ENCODE results near the gene PTCD2.

DNA sequence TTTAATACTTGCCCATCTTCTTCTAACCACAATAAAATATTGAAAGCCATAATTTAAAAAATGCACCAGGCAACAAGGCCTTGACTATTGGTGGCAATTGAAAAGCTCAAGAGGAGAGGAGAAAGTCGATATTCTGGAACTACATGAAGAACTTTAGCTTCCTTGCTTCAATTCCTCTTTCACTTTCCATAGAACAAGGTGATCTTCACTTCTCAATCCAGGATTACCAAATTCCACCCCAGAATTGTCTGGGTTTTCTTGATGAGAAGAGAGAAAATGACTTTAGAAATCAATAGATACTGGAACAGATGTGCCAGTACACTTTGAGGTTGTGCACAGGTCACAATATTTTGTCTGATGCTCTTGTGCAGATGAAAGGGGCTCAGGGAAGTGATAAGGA lies 52.2 kb downstream of the PTCD2 start:
- TF ChIP-seq POLR2A (IDR thresholded peaks at IDR 0.05): no peak
- TF ChIP-seq, protein P1, sequence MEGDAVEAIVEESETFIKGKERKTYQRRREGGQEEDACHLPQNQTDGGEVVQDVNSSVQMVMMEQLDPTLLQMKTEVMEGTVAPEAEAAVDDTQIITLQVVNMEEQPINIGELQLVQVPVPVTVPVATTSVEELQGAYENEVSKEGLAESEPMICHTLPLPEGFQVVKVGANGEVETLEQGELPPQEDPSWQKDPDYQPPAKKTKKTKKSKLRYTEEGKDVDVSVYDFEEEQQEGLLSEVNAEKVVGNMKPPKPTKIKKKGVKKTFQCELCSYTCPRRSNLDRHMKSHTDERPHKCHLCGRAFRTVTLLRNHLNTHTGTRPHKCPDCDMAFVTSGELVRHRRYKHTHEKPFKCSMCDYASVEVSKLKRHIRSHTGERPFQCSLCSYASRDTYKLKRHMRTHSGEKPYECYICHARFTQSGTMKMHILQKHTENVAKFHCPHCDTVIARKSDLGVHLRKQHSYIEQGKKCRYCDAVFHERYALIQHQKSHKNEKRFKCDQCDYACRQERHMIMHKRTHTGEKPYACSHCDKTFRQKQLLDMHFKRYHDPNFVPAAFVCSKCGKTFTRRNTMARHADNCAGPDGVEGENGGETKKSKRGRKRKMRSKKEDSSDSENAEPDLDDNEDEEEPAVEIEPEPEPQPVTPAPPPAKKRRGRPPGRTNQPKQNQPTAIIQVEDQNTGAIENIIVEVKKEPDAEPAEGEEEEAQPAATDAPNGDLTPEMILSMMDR (IDR thresholded peaks at IDR 0.05): no peak
